NCI-H524 treated with DMSO at 0.1 percent for 48 hours (cell line): Measurements from ENCODE around the gene ANKLE1.

Experiments
- DNase-seq: peaks from one replicate; lab custom pipeline; 2025; lab: John Stamatoyannopoulos, UW

Gene ANKLE1

GRCh38 chr19:17281391-17282304 lies at the start of gene ANKLE1:
Gene ANKLE1 (plus strand): TSS chr19:17281901. CDS start chr19:17281921, 20 bp downstream.
- no peak for DNase-seq

- DNase-seq: no peak
Observed at GRCh38 chr19:17232258-17232657, 49.4 kb upstream of the ANKLE1 start.

GRCh38 chr19:17234911-17235299 lies 46.8 kb upstream of the ANKLE1 start:
- no peak for DNase-seq

- DNase-seq: no peak
Observed at GRCh38 chr19:17235300-17235970, 46.3 kb upstream of the ANKLE1 start.

GRCh38 chr19:17235971-17236777 lies 45.5 kb upstream of the ANKLE1 start:
- no peak for DNase-seq

- no peak for DNase-seq
Observed at GRCh38 chr19:17236811-17237543, 44.7 kb upstream of the ANKLE1 start.

GRCh38 chr19:17237747-17238706 lies 43.7 kb upstream of the ANKLE1 start:
- no peak for DNase-seq

- no peak for DNase-seq
Observed at GRCh38 chr19:17240062-17240752, 41.5 kb upstream of the ANKLE1 start.

- no peak for DNase-seq
Observed at GRCh38 chr19:17240826-17241399, 40.8 kb upstream of the ANKLE1 start.

GRCh38 chr19:17242431-17243208 lies 39.1 kb upstream of the ANKLE1 start:
- no peak for DNase-seq

- no peak for DNase-seq
Observed at GRCh38 chr19:17243211-17243829, 38.4 kb upstream of the ANKLE1 start.

GRCh38 chr19:17243830-17244617 lies 37.7 kb upstream of the ANKLE1 start:
- DNase-seq: no peak

- DNase-seq: no peak
Observed at GRCh38 chr19:17244618-17245534, 36.8 kb upstream of the ANKLE1 start.

GRCh38 chr19:17245535-17245984 lies 36.1 kb upstream of the ANKLE1 start, which contains the start of gene NR2F6:
Gene NR2F6 (minus strand): TSS chr19:17245919. CDS start chr19:17245220, 699 bp downstream.
- DNase-seq: no peak

- DNase-seq: no peak
Observed at GRCh38 chr19:17246681-17247425, 34.8 kb upstream of the ANKLE1 start.
